Gastroesophageal sphincter (tissue), 4 donors: ENCODE data around the gene ARHGAP8. TPM values are rescaled to one million over a fixed set of nuclear protein-coding genes. Genes with fewer than 3 reads are reported as not detected.
"Not testable (repeated sequence)": the region's sequence is repeated elsewhere in the genome, so short reads cannot be mapped to it uniquely, and the experiment has no call there.

Experiments used
- ATAC-seq: fragments of 150-250 bp; one replicate; pipeline ENCODE4 v1.9.1; 2016; ENCODE audit warnings: mild to moderate bottlenecking, moderate library complexity
- H3K27ac ChIP-seq, 4 donors: fragments of 200-600 bp; sonication (generic) in 3 of 4; 1 replicate in 3 of 4; 2 replicates in 1 of 4; pipeline ENCODE4 v1.5.1; 2016 to 2019
- H3K27me3 ChIP-seq: fragments of 200-600 bp; sonication (generic); one replicate; pipeline ENCODE4 v1.5.1; 2019
- H3K36me3 ChIP-seq, 2 donors: fragments of 200-600 bp; sonication (generic); one replicate each; pipeline ENCODE4 v1.5.1; 2019; ENCODE audit warnings: control low read depth in 1 of 2
- H3K4me1 ChIP-seq, 3 donors: fragments of 200-600 bp; sonication (generic); 1 replicate in 2 of 3; 2 replicates in 1 of 3; pipeline ENCODE4 v1.5.1; 2016 to 2019; ENCODE audit warnings: control low read depth in 2 of 3
- H3K4me3 ChIP-seq, 2 donors: fragments of 200-600 bp; sonication (generic); one replicate each; pipeline ENCODE4 v1.5.1; 2019; ENCODE audit warnings: mild to moderate bottlenecking in 1 of 2, moderate library complexity in 1 of 2
- H3K9me3 ChIP-seq, 3 donors: fragments of 200-600 bp; sonication (generic); one replicate each; pipeline ENCODE4 v1.5.1; 2017 to 2019; ENCODE audit warnings: control low read depth in 2 of 3
- EP300 ChIP-seq: sonication (generic); formaldehyde crosslinking; IDR thresholded peaks from one replicate; pipeline ENCODE4 v1.6.1; 2017; ENCODE audit warnings: antibody characterized with exemption, mild to moderate bottlenecking
- POLR2A ChIP-seq, 2 donors: fragments of 450-650 bp; IDR thresholded peaks; one replicate each; pipeline ENCODE4 v1.6.1; 2017; ENCODE audit warnings: antibody characterized with exemption in 2 of 2, mild to moderate bottlenecking in 2 of 2, moderate library complexity in 1 of 2
- POLR2AphosphoS5 ChIP-seq: sonication (generic); formaldehyde crosslinking; IDR thresholded peaks from one replicate; pipeline ENCODE4 v1.6.1; 2017; ENCODE audit warnings: antibody characterized with exemption
- WGBS, 2 donors: methylation state at CpG; one replicate each; pipeline ENCODE4 v1.1.5; 2018; ENCODE audit warnings: low coverage in 1 of 2; 5-methylcytosine and 5-hydroxymethylcytosine counted together
- total RNA-seq, 4 donors: library from RNA; depleted of rRNA; stranded (reverse); fragments of >200 nt; gene quantifications; one replicate each; pipeline ENCODE4 v1.1.0, GENCODE V29; 2016
- TF ChIP-seq, protein P1 (sequence below), 4 experiments: fragments of 200-600 bp in 2 of 4; fragments of 450-650 bp in 2 of 4; sonication (generic) in 1 of 4; IDR thresholded peaks; one replicate each; pipeline ENCODE4 v1.5.1; 2017 to 2019; ENCODE audit warnings: antibody characterized with exemption in 4 of 4, mild to moderate bottlenecking in 2 of 4, moderate library complexity in 2 of 4

The ARHGAP8 gene
- total RNA-seq, 4 donors from 2014 or later: 0.31 to 1.6 TPM; not detected in 2

DNA sequence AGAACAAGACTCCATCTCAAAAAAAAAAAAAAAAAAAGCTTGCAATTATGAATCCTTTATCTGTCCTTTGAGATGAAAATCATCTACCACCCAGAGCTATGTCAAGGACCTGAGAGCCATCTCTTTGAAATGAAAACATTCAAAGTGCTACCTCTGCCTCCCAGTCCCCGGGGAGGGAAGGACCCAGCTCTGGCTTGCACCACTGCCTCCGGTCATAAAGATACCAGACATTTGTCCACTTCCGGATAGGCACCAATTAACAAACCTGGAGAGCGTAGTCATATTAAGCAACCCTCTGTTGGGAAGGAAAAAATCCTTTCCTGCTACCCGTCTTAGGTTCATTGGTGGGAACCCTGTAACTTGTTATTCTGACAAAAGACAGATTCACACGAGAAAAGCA, 98.6 kb downstream of the ARHGAP8 start:
- Histone ChIP-seq H3K27ac (no peak overlapping the region), H3K4me1 (no peaks in the 10 kb centered on the region), H3K9me3 (no peaks in the 10 kb centered on the region), H3K4me3 (no peak overlapping the region), H3K36me3 (no peaks in the 10 kb centered on the region), H3K27me3 (peaks cover 10% of the 10 kb centered on the region)
- no peak for ATAC-seq
- 65 to 79% methylated on average over 5 to 6 of the region's 6 CpGs for WGBS, 2 donors
- TF ChIP-seq POLR2A (IDR thresholded peaks at IDR 0.05): no peak
- no peak for TF ChIP-seq EP300
- TF ChIP-seq POLR2AphosphoS5: no peak
- TF ChIP-seq, protein P1, sequence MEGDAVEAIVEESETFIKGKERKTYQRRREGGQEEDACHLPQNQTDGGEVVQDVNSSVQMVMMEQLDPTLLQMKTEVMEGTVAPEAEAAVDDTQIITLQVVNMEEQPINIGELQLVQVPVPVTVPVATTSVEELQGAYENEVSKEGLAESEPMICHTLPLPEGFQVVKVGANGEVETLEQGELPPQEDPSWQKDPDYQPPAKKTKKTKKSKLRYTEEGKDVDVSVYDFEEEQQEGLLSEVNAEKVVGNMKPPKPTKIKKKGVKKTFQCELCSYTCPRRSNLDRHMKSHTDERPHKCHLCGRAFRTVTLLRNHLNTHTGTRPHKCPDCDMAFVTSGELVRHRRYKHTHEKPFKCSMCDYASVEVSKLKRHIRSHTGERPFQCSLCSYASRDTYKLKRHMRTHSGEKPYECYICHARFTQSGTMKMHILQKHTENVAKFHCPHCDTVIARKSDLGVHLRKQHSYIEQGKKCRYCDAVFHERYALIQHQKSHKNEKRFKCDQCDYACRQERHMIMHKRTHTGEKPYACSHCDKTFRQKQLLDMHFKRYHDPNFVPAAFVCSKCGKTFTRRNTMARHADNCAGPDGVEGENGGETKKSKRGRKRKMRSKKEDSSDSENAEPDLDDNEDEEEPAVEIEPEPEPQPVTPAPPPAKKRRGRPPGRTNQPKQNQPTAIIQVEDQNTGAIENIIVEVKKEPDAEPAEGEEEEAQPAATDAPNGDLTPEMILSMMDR (IDR thresholded peaks at IDR 0.05): no peak

DNA sequence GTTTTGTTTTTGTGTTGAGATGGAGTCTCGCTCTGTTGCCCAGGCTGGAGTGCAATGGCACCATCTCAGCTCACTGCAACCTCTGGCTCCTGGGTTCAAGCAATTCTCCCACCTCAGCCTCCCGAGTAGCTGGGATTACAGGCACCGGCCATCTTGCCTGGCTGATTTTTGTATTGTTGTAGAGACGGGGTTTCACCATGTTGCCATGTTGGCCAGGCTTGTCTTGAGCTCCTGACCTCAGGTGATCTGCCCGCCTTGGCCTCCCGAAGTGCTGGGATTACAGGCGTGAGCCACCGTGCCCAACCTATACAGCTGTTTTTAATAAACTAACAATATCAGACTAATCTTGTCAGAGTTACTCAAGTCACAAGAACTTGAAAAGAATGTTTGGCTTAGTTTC, 102.3 kb downstream of the ARHGAP8 start:
- 82 to 93% methylated on average over 6 to 7 of the region's 8 CpGs for WGBS, 2 donors
- not testable (repeated sequence) for H3K4me1 ChIP-seq, H3K27me3 ChIP-seq, H3K36me3 ChIP-seq, H3K4me3 ChIP-seq, ATAC-seq, H3K27ac ChIP-seq, H3K9me3 ChIP-seq

DNA sequence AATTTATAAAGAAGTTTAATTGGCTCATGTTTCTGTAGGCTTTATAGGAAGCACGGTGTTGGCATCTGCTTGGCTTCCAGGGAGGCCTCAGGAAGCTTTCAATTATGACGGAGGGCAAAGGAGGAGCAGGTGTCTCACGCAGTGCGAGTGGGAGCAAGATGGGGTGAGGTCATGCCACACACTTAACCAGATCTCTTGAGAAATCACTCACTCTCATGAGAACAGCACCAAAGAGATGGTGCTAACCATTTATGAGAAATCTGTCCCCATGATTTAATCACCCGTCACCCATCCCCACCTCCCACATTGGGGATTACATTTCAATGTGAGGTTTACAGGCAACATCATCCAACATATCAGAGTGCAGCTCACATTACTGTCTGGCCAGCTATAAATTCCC, 103.5 kb downstream of the ARHGAP8 start:
- no peak for ATAC-seq
- TF ChIP-seq, protein P1 (IDR thresholded peaks at IDR 0.05): no peak
- TF ChIP-seq POLR2AphosphoS5 (no peak), POLR2A (IDR thresholded peaks at IDR 0.05) (no peak), EP300 (no peak)
- 82% methylated on average over 4 to 5 of the region's 5 CpGs for WGBS, 2 donors
- peaks cover 5% of the 10 kb centered on the region for H3K27me3 ChIP-seq
- H3K27ac ChIP-seq: no peak overlapping the region
- H3K9me3 ChIP-seq: no peaks in the 10 kb centered on the region
- no peak overlapping the region for H3K4me3 ChIP-seq
- no peaks in the 10 kb centered on the region for H3K36me3 ChIP-seq
- H3K4me1 ChIP-seq: no peaks in the 10 kb centered on the region

DNA sequence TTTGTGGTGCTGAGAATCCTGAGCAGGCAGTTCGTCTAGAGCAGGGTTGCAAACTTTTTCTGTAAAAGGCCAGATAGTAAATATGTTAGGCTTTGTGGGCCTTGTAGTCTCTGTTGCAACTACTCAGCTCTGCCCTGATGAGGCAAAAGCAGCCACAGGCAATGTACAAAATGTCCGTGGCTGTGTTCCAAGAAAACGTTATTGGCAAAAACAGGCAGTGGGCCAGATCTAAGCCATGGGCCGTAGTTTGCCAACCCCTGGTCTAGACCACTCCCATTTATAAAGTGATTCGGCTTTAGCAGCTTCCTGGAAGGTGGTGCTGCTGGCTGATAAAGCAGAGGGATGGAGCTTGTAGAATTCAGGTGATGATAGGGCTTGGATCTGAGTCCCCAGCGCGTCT, 106.4 kb downstream of the ARHGAP8 start:
- not testable (repeated sequence) for H3K9me3 ChIP-seq, H3K4me1 ChIP-seq, H3K27me3 ChIP-seq, H3K4me3 ChIP-seq, H3K27ac ChIP-seq, ATAC-seq, H3K36me3 ChIP-seq
- 56% methylated on average over 7 of the region's 7 CpGs; no CpG with 5 or more reads in 1 of the 2 donors for WGBS, 2 donors

DNA sequence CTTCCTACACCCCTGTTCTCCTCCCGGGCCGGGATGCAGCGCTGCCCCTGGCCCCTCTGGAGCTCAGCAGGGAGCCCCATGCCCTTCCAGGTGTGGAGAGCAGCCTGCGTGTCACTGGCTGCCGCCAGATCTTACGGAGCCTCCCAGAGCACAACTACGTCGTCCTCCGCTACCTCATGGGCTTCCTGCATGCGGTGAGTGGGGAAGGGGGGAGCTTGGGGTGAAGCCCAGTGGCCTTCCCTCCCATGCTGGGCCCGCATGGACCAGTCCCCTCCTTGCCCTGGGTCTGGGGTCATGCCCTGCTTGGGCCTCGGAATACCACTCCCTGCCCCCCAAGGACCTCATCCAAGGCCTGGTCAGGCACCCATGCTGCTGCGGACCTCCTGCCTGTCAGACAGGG, 107.3 kb downstream of the ARHGAP8 start:
- Histone ChIP-seq H3K36me3 (no peaks in the 10 kb centered on the region), H3K9me3 (no peaks in the 10 kb centered on the region), H3K27me3 (peaks cover 5% of the 10 kb centered on the region), H3K4me1 (no peaks in the 10 kb centered on the region), H3K4me3 (no peak overlapping the region), H3K27ac (no peak overlapping the region)
- no peak for ATAC-seq
- WGBS, 2 donors: 83% methylated on average over 3 of the region's 13 CpGs; no CpG with 5 or more reads in 1 of the 2 donors
- TF ChIP-seq POLR2A (IDR thresholded peaks at IDR 0.05) (no peak), EP300 (no peak), POLR2AphosphoS5 (no peak)
- TF ChIP-seq, protein P1 (IDR thresholded peaks at IDR 0.05): no peak

DNA sequence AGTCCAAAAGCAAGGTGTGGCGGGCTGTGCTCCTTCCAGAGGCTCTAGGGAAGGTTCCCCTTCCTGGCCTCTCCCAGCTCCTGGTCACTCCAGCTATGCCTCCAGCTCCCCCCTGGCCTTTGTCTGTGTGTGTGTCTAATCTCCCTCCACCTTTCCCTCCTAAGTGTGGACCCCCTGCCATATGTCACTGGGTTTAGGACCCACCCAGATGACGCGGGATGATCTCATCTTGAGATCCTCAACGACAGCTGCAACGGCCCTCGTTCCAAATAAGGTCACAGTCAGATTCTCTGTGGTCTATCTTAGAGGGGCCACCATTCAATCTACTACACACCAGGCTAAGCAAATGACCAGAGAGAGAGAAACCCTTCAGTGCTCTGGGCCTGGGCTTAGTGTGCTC, 107.9 kb downstream of the ARHGAP8 start:
- Histone ChIP-seq H3K27ac (no peak overlapping the region), H3K9me3 (no peaks in the 10 kb centered on the region), H3K27me3 (peaks cover 5% of the 10 kb centered on the region), H3K36me3 (no peaks in the 10 kb centered on the region), H3K4me3 (no peak overlapping the region), H3K4me1 (no peaks in the 10 kb centered on the region)
- ATAC-seq: no peak
- TF ChIP-seq POLR2A (IDR thresholded peaks at IDR 0.05): no peak
- no peak for TF ChIP-seq POLR2AphosphoS5
- TF ChIP-seq, protein P1 (IDR thresholded peaks at IDR 0.05): no peak
- no peak for TF ChIP-seq EP300
- 42 to 80% methylated on average over 1 to 3 of the region's 6 CpGs for WGBS, 2 donors
